Neural crest cell (in vitro differentiated cells): ENCODE measurements around the gene IFIT2. TPM values are rescaled to one million over a fixed set of nuclear protein-coding genes. Genes with fewer than 3 reads are reported as not detected.
"Not testable (repeated sequence)": the region's sequence is repeated elsewhere in the genome, so short reads cannot be mapped to it uniquely, and the experiment has no call there.

Source experiments
- DNase-seq: peaks from one replicate; pipeline ENCODE4 v3.0.0; 2021; ENCODE audit warnings: low read depth, mixed read lengths, low spot score
- H3K27ac Mint-ChIP-seq: one replicate; pipeline ENCODE4 v1.8.0; 2021; ENCODE audit warnings: mild to moderate bottlenecking, mixed read lengths; ENCODE audit not compliant: unreplicated experiment
- H3K27me3 Mint-ChIP-seq: 2 replicates; pipeline ENCODE4 v1.8.0; 2021; ENCODE audit warnings: low read depth, mild to moderate bottlenecking, mixed read lengths
- H3K36me3 Mint-ChIP-seq: 2 replicates; pipeline ENCODE4 v1.8.0; 2021; ENCODE audit warnings: low read depth, mild to moderate bottlenecking, mixed read lengths
- H3K4me1 Mint-ChIP-seq: 2 replicates; pipeline ENCODE4 v1.8.0; 2021; ENCODE audit warnings: mixed read lengths
- H3K4me3 Mint-ChIP-seq: one replicate; pipeline ENCODE4 v1.8.0; 2021; ENCODE audit warnings: mild to moderate bottlenecking, mixed read lengths
- H3K9me3 Mint-ChIP-seq: 2 replicates; pipeline ENCODE4 v1.8.0; 2021; ENCODE audit warnings: mixed read lengths
- CTCF ChIP-seq: fragments of 200-600 bp; sonication (generic); conservative IDR thresholded peaks from 2 replicates; pipeline ENCODE4 v1.5.0; 2021; ENCODE audit warnings: antibody characterized with exemption, mild to moderate bottlenecking
- total RNA-seq: library from RNA; stranded (reverse); gene quantifications from 2 replicates; pipeline ENCODE4 v1.2.1, GENCODE V29; 2021

IFIT2 gene
- total RNA-seq, 1 donor from 2014 or later = 0.12 TPM

DNA sequence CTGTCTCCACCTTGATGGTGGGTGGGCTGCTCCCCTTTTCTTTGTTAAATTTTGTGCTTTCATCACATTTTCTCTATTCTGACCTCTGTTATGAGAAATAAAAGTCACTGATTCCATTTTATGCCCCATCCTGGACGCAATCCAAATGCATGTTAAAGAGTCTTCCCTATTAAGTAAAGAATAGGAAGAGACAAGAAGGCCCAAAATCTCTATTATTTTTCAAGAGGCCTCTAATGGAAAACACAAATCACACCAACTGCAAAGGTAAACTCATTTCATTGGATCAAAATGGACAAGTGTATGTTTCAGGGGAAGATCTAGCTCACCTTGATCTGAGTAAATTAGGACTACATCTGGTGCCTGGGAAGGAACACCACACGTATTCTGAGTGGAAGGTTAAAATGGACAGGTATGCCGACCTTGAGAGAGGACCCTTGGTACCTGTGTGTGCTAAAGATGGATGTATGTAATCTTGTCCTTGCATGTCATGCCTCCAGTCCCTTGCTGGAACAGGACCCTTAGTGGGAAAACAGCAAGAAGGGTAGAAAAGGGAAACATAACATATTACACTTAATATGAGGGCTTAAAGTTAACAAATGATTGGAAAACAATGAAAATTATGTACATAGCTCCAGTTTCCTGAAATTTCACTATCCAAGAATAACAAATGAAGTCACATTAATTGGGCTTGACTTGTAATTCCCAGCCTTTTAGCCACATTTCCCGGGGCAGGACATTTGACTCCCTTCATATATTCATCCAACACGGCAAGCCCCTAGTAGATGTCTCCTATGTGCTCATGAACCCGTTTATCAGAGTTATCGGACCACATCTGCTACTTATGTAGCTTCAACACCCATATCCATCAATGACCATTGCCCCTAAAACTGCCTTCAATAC is 7.6 kb downstream of the IFIT2 start:
- no peak for TF ChIP-seq CTCF
- no peak for DNase-seq
- H3K4me1 Mint-ChIP-seq = peaks cover 8% of the 10 kb centered on the region
- no peaks in the 10 kb centered on the region for H3K27me3 Mint-ChIP-seq
- H3K4me3 Mint-ChIP-seq = no peak overlapping the region
- H3K9me3 Mint-ChIP-seq = no peaks in the 10 kb centered on the region
- no peak overlapping the region for H3K27ac Mint-ChIP-seq
- H3K36me3 Mint-ChIP-seq = no peaks in the 10 kb centered on the region

GRCh38 chr10:89310056-89310893 is 8.4 kb downstream of the IFIT2 start:
- no peak overlapping the region for H3K4me3 Mint-ChIP-seq
- no peak for DNase-seq
- no peaks in the 10 kb centered on the region for H3K27me3 Mint-ChIP-seq
- no peak overlapping the region for H3K27ac Mint-ChIP-seq
- no peaks in the 10 kb centered on the region for H3K9me3 Mint-ChIP-seq
- H3K36me3 Mint-ChIP-seq = no peaks in the 10 kb centered on the region
- peaks cover 5% of the 10 kb centered on the region for H3K4me1 Mint-ChIP-seq
- no peak for TF ChIP-seq CTCF

DNA sequence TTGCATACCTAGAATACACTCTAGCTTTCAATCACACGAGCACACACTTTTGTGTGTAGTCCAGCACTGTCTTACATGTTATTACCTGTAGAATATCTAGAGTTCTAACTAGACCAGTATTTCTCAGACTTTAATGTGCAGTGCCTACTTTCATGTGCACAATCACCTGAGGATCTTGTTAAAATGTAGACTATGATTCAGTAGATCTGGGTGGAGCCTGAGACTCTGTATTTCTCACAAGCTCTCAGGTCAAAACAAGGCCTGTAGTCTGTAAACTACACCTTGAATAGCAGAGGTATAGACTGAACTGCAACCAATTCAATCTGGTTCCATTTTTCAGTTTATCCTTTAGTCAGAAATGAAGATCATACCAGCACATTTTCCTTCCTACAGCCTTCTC is 11.1 kb downstream of the IFIT2 start:
- H3K4me3 Mint-ChIP-seq = no peak overlapping the region
- H3K9me3 Mint-ChIP-seq = peaks cover 1% of the 10 kb centered on the region
- H3K27me3 Mint-ChIP-seq = no peaks in the 10 kb centered on the region
- H3K36me3 Mint-ChIP-seq = peaks cover 7% of the 10 kb centered on the region
- DNase-seq = no peak
- H3K27ac Mint-ChIP-seq = no peak overlapping the region
- TF ChIP-seq CTCF = no peak
- no peaks in the 10 kb centered on the region for H3K4me1 Mint-ChIP-seq

DNA sequence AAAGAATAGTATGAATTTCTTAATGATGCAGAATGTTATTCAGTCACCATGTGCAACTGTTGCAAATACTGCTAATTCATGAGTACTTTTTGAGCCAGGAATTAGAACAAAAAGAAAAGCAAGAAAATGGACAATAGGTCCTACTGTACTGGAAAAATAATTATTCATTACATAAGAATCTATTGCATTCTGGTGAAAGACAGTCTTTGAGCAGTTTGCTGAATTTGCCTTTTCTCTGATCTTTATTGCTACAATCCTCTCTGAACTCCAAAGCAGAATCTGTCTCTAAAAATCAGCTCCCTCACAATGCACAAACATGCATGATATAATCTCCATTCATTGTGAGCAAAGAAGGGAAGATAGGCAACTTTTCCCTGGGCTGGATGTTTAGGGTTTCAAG is 12.8 kb downstream of the IFIT2 start:
- no peaks in the 10 kb centered on the region for H3K27me3 Mint-ChIP-seq
- H3K9me3 Mint-ChIP-seq = peaks cover 4% of the 10 kb centered on the region
- no peak for DNase-seq
- no peaks in the 10 kb centered on the region for H3K4me1 Mint-ChIP-seq
- H3K36me3 Mint-ChIP-seq = peaks cover 17% of the 10 kb centered on the region
- H3K27ac Mint-ChIP-seq = no peak overlapping the region
- H3K4me3 Mint-ChIP-seq = no peak overlapping the region
- TF ChIP-seq CTCF = no peak

- H3K36me3 Mint-ChIP-seq = peaks cover 17% of the 10 kb centered on the region
- H3K27ac Mint-ChIP-seq, H3K27me3 Mint-ChIP-seq, H3K4me1 Mint-ChIP-seq, H3K4me3 Mint-ChIP-seq, DNase-seq, H3K9me3 Mint-ChIP-seq: not testable (repeated sequence)
Measured at GRCh38 chr10:89318047-89318446, 16.2 kb downstream of the IFIT2 start.

GRCh38 chr10:89325081-89325480 is 23.2 kb downstream of the IFIT2 start:
- H3K36me3 Mint-ChIP-seq, H3K4me3 Mint-ChIP-seq, H3K27ac Mint-ChIP-seq, H3K27me3 Mint-ChIP-seq, H3K9me3 Mint-ChIP-seq, DNase-seq: not testable (repeated sequence)
- H3K4me1 Mint-ChIP-seq = peaks cover 35% of the 10 kb centered on the region

- H3K27me3 Mint-ChIP-seq, H3K36me3 Mint-ChIP-seq, H3K27ac Mint-ChIP-seq, H3K9me3 Mint-ChIP-seq, DNase-seq: not testable (repeated sequence)
- H3K4me3 Mint-ChIP-seq = peak overlapping the region; percentile 29
- H3K4me1 Mint-ChIP-seq = peaks cover 42% of the 10 kb centered on the region
Measured at GRCh38 chr10:89325856-89326255, 24.0 kb downstream of the IFIT2 start.
